ENCODE data around the gene ACER1. TPM values are rescaled to one million over a fixed set of nuclear protein-coding genes. Genes with fewer than 3 reads are reported as not detected.

ACER1 gene
- total RNA-seq (2013; cell fraction: nucleolus; rRNA removed): not detected in 2 replicates
- total RNA-seq (2014; rRNA removed) (not detected in 2 replicates), total RNA-seq (2014; rRNA removed; fragmentation: Illumina TruSeq; extraction: Trizol) (not detected in 2 replicates), total RNA-seq (2021) (not detected in 2 replicates), polyA plus RNA-seq (2011; rRNA removed) (not detected in 2 replicates), polyA plus RNA-seq (2014; fragmentation: Illumina TruSeq; extraction: Trizol) (not detected in 2 replicates), polyA plus RNA-seq (2014; fragmentation: Nextera tagmentation; extraction: Ambion mirVana) (not detected), polyA plus RNA-seq (2014; rRNA removed) (not detected in 2 replicates), polyA plus RNA-seq (2016; fragmentation: Nextera tagmentation; extraction: Ambion mirVana) (not detected), polyA minus RNA-seq (2011; rRNA and poly(A)+ RNA removed) (not detected in 2 replicates), Bru-seq, nascent RNA (percentile 8 among the genes with signal in this experiment), BruChase-seq, experiment 1, labeled RNA remaining after a 6-hour chase (percentile 7 among the genes with signal in this experiment), BruChase-seq, experiment 2, labeled RNA remaining after a 2-hour chase (percentile 9 among the genes with signal in this experiment)
- polyA plus RNA-seq (2011; ENCODE audit: low read depth): not detected
- polyA plus RNA-seq (2011; cell fraction: cytosol; rRNA removed): 0.03 and 0.07 TPM in 2 replicates
- not detected in 2 replicates for polyA plus RNA-seq (2011; cell fraction: nucleus; rRNA removed)
- polyA plus RNA-seq (2012): not detected in 2 replicates
- polyA minus RNA-seq (2011; cell fraction: cytosol; rRNA and poly(A)+ RNA removed): not detected in 2 replicates
- not detected in 2 replicates for polyA minus RNA-seq (2011; cell fraction: nucleus; rRNA and poly(A)+ RNA removed)
- long read RNA-seq, experiment 1: 0 reads
- long read RNA-seq, experiment 2: 0 reads

- no peak for FAIRE-seq
- H3K79me2 ChIP-seq (ENCODE audit: control insufficient read depth, insufficient read depth, low read length): no peaks in the 10 kb centered on the region
- H3K4me2 ChIP-seq (ENCODE audit: control insufficient read depth, insufficient read depth): no peak within 1 kb of the TSS
- CTCF ChIA-PET: interaction anchor here (0.9 to 1.3 kb wide), 3 partner anchors 16 to 207 kb away, joined by 3 to 5 read pairs (median 5); no protein-coding TSS in a partner anchor
- BruUV-seq (replicated peaks): no TSS peak
- H4K20me1 ChIP-seq (ENCODE audit: control insufficient read depth, insufficient read depth): no peaks in the 10 kb centered on the region
- POLR2A ChIA-PET: interaction anchor here (0.5 kb wide), 1 partner anchor 13 kb away, joined by 3 read pairs; no protein-coding TSS in a partner anchor
- no peak within 1 kb of the TSS for H3K27ac ChIP-seq (ENCODE audit: control insufficient read depth, insufficient read depth)
- in situ Hi-C loops (cut with MboI): no loop called here
- TF ChIP-seq MXI1 (IDR thresholded peaks at IDR 0.05; ENCODE audit: low read depth, low read length) (no peak), ZNF207 (IDR thresholded peaks at IDR 0.05; ENCODE audit: borderline replicate concordance) (no peak), NBN (IDR thresholded peaks at IDR 0.05) (no peak), BMI1 (IDR thresholded peaks at IDR 0.05; ENCODE audit: borderline replicate concordance) (no peak), NRF1 (conservative IDR thresholded peaks at IDR 0.05; ENCODE audit: low read depth, low read length) (no peak), IRF3 (IDR thresholded peaks at IDR 0.05) (no peak), USF1 (IDR thresholded peaks at IDR 0.05; ENCODE audit: borderline replicate concordance, extremely low read length, insufficient read depth, low read depth, low read length) (no peak)
- intact Hi-C loops (cut with micrococcal nuclease; ENCODE audit: unreplicated experiment): no loop called here
- no peaks in the 10 kb centered on the region for H3K4me1 ChIP-seq (ENCODE audit: control insufficient read depth, insufficient read depth, low read length)
- H3K9ac ChIP-seq (ENCODE audit: control insufficient read depth, insufficient read depth, low read length): no peak within 1 kb of the TSS
- SMC1A ChIA-PET (ENCODE audit: uncharacterized antibody, unreplicated experiment): interaction anchor here (1.5 kb wide), 1 partner anchor 20 kb away, joined by 3 read pairs; no protein-coding TSS in a partner anchor
- H3K4me3 ChIP-seq: no peak within 1 kb of the TSS
- RAD21 ChIA-PET (ENCODE audit: unreplicated experiment): no interaction called here
- WGBS (ENCODE audit: insufficient coverage, insufficient replicate concordance, low lambda C conversion rate, missing lambda C conversion rate): 57% methylated on average over 17 of the region's 17 CpGs
- H3K9me3 ChIP-seq (replicated peaks; ENCODE audit: control insufficient read depth, insufficient read depth, low read length): no peaks in the 10 kb centered on the region
- no peak for DNase-seq (ENCODE audit: low read depth, low spot score)
- H3K27me3 ChIP-seq (replicated peaks in 1 of 2; ENCODE audit: control insufficient read depth in 2 of 2, insufficient read depth in 2 of 2, low read length in 1 of 2): no peaks in the 10 kb centered on the region
- H2AFZ ChIP-seq (ENCODE audit: control insufficient read depth, low read depth, low read length): no peak within 1 kb of the TSS
- no peaks in the 10 kb centered on the region for H3K36me3 ChIP-seq (ENCODE audit: control insufficient read depth in 2 of 2, insufficient read depth in 2 of 2, low read length in 1 of 2)
- no peak for ATAC-seq
Measured at GRCh38 chr19:6333439-6333838, at the start of gene ACER1. ACER1 (minus strand) TSS chr19:6333612; CDS start chr19:6333551, 61 bp downstream.
